Breast epithelium (tissue), 3 donors: ENCODE measurements around the gene TMEM123.

Source experiments
- CTCF ChIP-seq, 3 donors: fragments of 450-650 bp; IDR thresholded peaks; one replicate each; pipeline ENCODE4 v1.5.1; 2016 to 2017; ENCODE audit warnings: antibody characterized with exemption in 3 of 3, mild to moderate bottlenecking in 3 of 3, moderate library complexity in 3 of 3
- POLR2A ChIP-seq: fragments of 450-650 bp; IDR thresholded peaks from one replicate; pipeline ENCODE4 v1.6.1; 2016; ENCODE audit warnings: antibody characterized with exemption, mild to moderate bottlenecking, moderate library complexity

DNA sequence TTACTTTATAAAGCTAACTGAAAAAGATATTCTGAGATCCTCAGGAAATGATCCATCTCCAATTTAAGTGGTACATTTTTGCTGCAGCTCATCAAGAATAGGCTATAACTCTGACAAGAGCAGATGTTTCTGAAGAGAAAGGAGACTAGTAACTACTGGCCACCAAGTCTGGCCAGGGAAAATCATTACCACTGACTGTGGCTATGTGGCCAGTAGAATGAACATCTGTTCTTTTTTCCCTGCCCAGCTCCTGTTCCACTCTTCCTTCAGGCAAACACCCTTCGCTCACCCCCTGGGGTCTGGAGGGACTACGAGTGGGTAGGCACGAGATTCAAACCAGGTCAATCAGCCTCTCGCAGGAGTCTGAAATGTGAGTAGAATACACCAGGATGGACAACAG, 23.9 kb downstream of the TMEM123 start:
- TF ChIP-seq POLR2A (no peak), CTCF (IDR thresholded peaks at IDR 0.05) (no peak)
